ENCODE results near the gene TCF20.

Gene TCF20

DNA sequence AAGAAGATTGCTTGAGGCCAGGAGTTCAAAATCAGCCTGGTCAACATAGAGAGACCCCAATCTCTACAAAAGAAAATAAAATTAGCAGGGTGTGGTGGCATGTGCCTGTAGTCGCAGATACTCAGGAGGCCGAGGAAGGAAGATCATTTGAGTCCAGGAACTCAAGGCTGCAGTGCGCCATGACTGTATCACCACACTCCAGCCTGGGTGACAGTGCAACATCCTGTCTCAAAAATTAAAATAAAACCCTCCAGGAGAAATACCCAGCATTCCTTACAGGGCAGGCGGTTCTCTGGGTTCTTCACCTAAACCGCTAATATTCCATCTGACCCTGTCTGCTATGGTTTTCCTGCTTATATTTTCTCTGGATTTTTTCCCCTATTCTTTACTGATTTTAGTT, 13.5 kb downstream of the TCF20 start:
- no peak for DNase-seq

DNA sequence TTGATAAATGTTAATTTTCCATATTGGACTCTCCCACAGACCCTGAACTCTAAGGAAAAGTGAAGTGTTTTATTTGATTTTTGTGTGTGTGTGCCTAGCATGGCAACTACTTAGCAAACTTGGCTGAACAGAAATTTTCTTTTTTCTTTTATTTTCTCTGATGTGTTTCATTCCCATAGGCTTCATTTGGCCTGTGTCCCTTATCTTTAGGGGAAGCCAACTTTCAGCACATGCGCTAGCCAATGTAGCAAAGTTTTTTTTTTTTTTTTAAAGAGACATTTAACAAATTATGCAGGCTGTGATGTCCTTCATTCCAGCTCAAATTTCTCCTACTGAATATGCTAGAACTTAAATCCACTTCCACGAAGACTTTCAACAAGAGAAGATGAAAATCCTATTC, 14.2 kb downstream of the TCF20 start:
- DNase-seq = no peak

DNA sequence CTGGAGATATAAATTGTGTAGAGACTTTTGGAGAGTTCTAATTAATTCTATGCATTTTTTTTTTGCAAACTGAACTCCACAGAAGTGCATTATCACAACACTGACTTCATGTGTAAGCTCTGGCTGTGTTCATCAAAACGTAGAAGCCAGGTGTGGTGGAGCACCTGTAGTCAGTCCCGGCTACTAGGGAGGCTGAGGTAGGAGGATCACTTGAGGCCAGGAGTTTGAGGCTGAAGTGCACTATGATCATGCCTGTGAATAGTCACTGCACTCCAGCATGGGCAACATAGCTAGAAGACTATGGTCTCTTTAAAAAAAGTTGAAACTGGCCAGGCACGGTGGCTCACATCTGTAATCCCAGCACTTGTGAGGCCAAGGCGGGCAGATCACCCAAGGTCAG, 20.6 kb downstream of the TCF20 start:
- DNase-seq = no peak

DNA sequence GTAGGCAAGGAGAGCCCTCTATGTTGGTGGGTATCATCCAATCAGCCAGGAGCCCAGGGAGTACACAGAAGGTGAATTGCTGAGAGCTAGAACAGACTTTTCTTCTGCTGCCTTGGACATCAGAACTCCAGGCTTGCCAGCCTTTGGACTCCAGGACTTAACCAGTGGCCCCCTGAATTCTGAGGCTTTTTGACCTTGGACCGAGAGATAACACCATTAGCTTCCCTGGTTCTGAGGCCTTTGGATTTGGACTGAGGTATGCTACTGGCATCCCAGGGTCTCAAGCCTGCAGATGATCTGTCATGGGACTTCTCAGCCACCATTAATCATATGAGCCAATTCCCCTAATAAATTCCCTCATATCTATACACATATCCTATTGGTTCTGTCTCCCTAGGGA, 21.5 kb downstream of the TCF20 start:
- no peak for DNase-seq

DNA sequence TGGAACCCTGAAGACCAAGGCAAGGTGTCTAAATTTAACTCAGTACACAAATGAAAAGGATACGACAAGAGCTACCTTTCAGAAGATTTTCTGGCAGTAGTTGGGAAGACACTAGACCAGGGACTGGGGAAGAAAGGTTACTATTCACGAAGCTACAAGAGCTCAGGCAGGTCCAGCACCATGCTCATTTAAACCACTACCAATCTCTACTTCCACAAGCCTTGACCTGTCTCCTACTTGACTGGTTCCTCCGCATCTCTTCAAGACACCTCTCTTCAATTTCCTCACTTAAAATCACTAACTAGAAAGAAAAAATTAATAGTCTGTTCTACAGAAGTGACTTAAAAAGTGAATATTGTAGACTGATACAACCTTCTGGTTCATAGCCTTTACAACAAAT, 22.9 kb downstream of the TCF20 start:
- DNase-seq = no peak

DNA sequence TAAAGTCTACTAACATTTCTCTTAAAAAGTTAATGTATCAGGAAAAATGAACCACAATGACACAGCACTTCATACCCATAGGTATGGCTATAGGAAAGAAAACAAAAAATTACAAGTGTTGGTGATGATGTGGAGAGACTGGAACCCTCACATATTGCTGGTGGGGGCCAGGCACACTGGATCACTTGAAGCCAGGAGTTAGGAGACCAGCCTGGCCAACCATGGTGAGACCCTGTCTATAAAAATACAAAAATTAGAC, 26.7 kb downstream of the TCF20 start:
- no peak for DNase-seq

DNA sequence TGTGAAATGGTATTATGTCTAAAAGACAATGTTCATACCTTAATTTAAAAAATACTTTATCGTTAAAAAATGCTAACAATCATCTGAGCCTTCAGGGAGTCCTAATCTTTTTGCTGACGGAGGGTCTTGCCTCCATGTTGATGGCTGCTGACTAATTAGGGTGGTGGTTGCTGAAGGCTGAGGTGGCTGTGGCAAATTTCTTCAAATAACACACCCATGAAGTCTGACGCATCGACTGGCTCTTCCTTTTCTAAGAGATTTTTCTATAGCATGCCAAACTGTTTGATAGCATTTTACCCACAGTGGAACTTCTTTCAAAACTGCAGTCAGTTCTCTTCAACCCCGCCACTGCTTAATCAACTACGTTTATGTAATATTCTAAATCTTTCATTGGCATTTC, 33.6 kb downstream of the TCF20 start:
- DNase-seq = no peak

DNA sequence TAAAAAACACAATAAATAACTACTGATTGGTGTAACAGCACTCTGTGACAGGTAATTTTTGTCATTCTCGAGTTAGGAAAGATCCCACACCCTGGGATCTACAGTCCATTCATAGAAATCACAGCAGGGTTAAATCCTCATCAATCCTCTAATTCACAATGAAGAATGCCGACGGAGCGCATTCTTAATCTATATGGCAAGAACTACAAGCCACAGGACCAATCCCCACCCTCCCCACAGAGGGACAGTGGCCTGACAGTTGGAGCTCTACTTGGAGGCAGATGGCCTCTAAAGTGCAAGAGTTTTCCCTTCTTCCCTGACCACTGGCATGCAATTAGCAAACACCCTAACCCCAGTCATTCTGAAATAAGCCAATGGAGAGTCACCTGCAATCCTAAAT, 34.2 kb downstream of the TCF20 start:
- no peak for DNase-seq

DNA sequence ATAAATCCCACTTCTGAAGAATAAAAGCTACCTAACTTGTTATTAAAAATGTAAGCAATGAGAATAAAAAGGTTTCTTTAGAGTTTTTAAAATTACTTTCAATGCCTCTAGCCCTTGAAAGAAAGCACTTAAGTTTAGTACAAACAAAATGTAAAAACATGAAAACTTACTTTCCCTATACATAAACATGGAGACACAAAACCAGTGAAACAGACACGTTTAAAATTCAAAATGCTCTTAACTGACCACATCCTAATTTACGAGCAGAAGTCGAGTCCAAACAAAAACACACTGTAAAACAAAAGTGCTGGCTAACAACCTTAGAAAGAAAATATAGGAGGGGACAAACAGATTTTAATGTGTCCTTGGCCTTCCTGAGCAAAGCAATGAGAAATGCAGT, 36.6 kb downstream of the TCF20 start:
- no peak for DNase-seq

DNA sequence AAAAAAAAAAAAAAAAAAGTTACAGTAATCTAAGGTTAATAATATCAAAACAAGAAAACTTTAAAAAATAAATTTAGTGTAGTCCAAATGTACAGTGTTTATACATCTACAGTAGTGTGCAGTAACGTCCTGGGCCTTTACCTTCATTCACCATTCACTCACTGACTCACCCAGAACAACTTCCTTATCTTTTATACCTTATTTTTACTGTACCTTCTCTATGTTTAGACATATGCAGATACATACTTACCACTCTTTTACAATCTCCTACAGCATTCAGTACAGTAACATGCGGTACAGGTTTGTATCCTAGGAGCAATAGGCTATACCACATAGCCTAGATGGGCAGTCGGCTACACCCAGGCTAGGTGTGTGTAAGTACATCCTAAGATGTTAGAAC, 38.5 kb downstream of the TCF20 start:
- no peak for DNase-seq

DNA sequence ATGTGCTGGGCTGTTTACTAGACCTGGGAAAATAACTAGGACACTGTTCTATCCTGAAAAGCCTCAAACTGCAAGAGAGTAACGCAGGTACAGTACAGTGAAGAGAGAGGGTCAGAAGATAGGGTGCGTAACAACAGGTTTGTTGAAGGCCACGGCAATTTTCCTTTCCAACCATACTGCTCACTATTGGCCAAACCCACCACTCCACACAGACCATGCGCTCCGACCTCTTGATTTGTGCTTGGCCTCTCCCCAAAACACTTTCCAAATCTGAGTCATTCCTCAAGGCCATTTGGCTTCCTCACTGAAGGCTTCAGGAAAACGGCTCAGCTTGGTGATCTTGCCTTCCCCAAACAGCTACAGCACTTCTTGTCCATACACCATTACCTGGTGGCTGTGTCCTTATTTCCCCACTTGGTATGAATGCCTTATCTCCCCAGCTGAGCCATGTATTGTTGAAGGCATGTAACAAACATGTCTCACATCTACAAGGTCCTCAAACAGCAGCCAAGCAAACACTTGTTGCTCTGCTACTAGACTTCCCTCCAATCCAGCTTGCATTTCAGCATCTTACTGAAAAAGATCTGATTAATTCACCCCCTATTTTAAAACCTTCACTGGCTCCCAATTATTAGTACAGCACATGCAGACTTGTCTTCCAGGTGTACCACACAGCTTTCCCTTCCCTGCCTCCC, 40.9 kb downstream of the TCF20 start:
- DNase-seq = no peak

DNA sequence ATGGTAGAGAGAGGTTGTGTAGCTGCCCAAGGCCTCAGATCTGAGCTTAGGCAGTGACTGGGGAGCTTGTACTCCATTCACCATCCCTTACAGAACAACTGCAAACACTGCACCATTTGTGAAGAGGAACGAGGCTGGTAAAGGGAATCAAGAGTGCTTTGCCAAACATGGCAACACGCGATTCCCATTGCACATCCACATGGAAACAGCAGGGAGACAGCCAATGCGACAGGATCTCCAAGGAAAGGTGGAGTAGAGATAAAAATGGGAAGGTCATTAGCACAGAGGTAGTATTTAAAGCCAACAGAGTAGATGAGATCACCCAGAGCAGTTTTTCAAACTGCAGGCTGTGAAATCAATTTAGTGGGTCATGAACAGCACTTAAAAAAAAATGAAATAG, 42.0 kb downstream of the TCF20 start:
- DNase-seq = no peak

DNA sequence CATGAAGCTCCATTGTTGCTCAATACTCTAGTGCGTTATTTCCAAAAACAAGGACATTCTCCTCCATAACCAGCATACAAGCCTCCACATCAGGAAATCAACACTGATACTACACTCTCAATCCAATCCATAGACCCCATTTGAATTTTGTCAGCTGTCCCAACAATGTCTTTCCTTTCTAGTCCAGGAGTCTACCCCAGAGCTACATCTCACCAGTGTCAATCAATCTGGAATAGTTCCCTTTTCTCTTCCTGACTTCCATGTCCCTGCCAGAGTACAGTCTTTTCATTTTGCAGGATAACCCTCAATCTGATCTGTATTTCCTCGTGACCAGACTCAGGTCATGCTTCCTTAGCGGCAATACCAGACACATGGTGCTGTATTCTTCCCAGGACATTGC, 43.0 kb downstream of the TCF20 start:
- no peak for DNase-seq

DNA sequence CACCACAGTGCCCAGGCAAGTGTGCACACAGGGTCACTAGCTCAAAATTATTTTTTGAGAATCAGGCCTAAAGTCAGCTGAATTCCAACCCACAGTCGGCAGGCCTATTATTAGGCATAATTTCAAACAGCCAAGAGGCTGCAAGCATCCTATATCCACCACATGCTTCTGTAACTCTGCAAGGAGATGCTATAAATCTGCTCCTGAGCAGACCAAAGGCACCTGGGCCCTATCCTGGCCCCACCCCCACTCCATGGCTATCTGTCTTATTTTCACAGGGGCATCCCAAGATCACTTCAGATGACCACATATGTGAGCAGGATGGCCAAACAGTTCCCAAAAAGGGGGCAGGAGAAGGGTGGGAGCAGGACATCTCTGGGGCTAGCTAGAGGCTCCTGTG, 44.6 kb downstream of the TCF20 start:
- DNase-seq = no peak

DNA sequence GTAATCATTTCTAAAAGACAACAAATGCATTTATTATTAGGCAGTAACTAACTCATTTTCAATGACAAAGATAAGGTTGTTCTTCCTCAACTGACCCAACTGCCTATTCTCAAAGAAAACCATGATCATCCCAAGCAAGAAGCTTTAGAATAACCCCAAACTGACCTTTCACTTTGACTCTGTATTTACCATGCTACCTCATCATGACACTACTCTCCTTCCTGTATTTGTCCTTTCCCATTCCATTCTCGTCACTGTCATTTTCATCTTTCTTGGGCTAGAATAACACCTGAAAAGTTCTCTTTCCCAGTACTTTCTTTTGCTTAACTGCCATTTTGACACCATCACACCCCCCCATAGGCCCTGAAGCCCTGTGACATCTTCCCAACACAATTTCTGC, 48.3 kb downstream of the TCF20 start:
- DNase-seq = peak; percentile 24
